Thyroid gland (tissue), 4 donors: ENCODE data around the gene OLAH. TPM values are rescaled to one million over a fixed set of nuclear protein-coding genes. Genes with fewer than 3 reads are reported as not detected.

Experiments
- DNase-seq, 2 donors: peaks; one replicate each; pipeline ENCODE4 v3.0.0-alpha.2; 2019
- H3K27ac ChIP-seq, 3 donors: fragments of 200-600 bp; sonication (generic); 1 replicate in 2 of 3; 2 replicates in 1 of 3; pipeline ENCODE4 v1.5.1; 2016 to 2019; ENCODE audit warnings: mild to moderate bottlenecking in 1 of 3, moderate library complexity in 1 of 3
- H3K27me3 ChIP-seq: fragments of 200-600 bp; sonication (generic); one replicate; pipeline ENCODE4 v1.5.1; 2019
- H3K36me3 ChIP-seq, 2 donors: fragments of 200-600 bp; sonication (generic); one replicate each; pipeline ENCODE4 v1.5.1; 2016 to 2019
- H3K4me1 ChIP-seq, 2 donors: fragments of 200-600 bp; sonication (generic); one replicate each; pipeline ENCODE4 v1.5.1; 2017 to 2019
- H3K4me3 ChIP-seq, 3 donors: fragments of 200-600 bp; sonication (generic); replicated peaks in 1 of 3; 1 replicate in 2 of 3; 2 replicates in 1 of 3; pipeline ENCODE4 v1.5.1; 2016; ENCODE audit warnings: mild to moderate bottlenecking in 1 of 3
- H3K9me3 ChIP-seq: fragments of 200-600 bp; sonication (generic); one replicate; pipeline ENCODE4 v1.5.1; 2017
- POLR2A ChIP-seq, 2 donors: fragments of 450-650 bp; IDR thresholded peaks; one replicate each; pipeline ENCODE4 v1.6.1; 2017; ENCODE audit warnings: antibody characterized with exemption in 2 of 2, mild to moderate bottlenecking in 2 of 2, moderate library complexity in 1 of 2
- WGBS, 2 donors: methylation state at CpG; one replicate each; pipeline ENCODE4 v1.1.5; 2017; 5-methylcytosine and 5-hydroxymethylcytosine counted together
- intact Hi-C: fragments of 100-400 bp; cut with DNase I; formaldehyde crosslinking; loops from one replicate; pipeline ENCODE4 v1.15.1; 2023
- total RNA-seq, 4 donors: library from RNA; depleted of rRNA; stranded (reverse); fragments of >200 nt; gene quantifications; one replicate each; pipeline ENCODE4 v1.2.3, GENCODE V29; 2016
- TF ChIP-seq, protein P1 (sequence below), 6 experiments: fragments of 200-600 bp in 3 of 6; fragments of 450-650 bp in 3 of 6; sonication (generic) in 3 of 6; IDR thresholded peaks; one replicate each; pipeline ENCODE4 v1.5.1; 2016 to 2019; ENCODE audit warnings: antibody characterized with exemption in 6 of 6, mild to moderate bottlenecking in 2 of 6, inconsistent platforms in 1 of 6, moderate library complexity in 1 of 6

Gene OLAH
- total RNA-seq, 4 donors from 2014 or later, result 4.8 TPM; not detected in 3

DNA sequence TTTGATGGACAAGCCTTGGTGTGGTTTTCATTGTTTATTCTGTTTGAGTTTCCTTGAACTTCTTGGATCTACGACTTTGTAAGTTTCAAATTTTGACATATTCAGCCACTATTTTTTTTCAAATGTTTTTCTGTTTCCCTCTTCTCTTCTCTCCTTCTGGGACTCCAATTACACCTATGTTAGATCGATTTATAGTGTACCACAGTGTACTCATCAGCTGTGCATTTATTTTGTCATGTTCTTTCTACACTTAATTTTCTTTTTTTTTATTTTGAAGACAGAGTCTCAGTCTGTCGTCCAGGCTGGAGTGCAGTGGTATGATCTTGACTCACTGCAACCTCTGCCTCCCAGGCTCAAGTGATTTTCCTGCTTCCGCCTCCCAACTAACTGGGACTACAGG, 16.2 kb downstream of the OLAH start:
- intact Hi-C loops, result no loop called here
- DNase-seq, result no peak
- H3K27me3 ChIP-seq, result no peaks in the 10 kb centered on the region
- 79 to 85% methylated on average over 4 of the region's 4 CpGs for WGBS, 2 donors
- no peak overlapping the region for H3K27ac ChIP-seq
- no peaks in the 10 kb centered on the region for H3K4me1 ChIP-seq
- H3K9me3 ChIP-seq, result no peaks in the 10 kb centered on the region
- H3K4me3 ChIP-seq, result no peak overlapping the region
- no peaks in the 10 kb centered on the region for H3K36me3 ChIP-seq
- no peak for TF ChIP-seq POLR2A (IDR thresholded peaks at IDR 0.05)
- TF ChIP-seq, protein P1, sequence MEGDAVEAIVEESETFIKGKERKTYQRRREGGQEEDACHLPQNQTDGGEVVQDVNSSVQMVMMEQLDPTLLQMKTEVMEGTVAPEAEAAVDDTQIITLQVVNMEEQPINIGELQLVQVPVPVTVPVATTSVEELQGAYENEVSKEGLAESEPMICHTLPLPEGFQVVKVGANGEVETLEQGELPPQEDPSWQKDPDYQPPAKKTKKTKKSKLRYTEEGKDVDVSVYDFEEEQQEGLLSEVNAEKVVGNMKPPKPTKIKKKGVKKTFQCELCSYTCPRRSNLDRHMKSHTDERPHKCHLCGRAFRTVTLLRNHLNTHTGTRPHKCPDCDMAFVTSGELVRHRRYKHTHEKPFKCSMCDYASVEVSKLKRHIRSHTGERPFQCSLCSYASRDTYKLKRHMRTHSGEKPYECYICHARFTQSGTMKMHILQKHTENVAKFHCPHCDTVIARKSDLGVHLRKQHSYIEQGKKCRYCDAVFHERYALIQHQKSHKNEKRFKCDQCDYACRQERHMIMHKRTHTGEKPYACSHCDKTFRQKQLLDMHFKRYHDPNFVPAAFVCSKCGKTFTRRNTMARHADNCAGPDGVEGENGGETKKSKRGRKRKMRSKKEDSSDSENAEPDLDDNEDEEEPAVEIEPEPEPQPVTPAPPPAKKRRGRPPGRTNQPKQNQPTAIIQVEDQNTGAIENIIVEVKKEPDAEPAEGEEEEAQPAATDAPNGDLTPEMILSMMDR (IDR thresholded peaks at IDR 0.05), result no peak

DNA sequence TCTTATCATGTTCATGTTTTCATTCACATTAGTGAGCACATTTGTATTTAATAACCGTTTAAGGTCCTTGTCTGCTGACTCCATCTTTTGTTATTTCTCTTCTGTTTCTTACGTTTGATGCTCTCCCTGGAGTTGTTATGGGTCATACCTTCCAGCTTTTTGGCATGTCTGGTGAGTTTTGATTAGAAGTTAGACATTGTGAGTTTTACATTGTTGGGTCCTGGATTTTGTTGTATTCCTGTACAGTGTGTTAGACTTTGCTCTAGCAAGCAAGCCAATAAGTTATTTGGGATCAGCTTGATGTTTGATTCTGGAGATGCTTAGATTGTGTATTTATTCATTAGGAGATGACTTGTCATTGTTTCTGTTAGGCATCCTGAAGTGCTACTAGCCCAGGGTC, 16.9 kb downstream of the OLAH start:
- intact Hi-C loops, result no loop called here
- Histone ChIP-seq H3K9me3 (no peaks in the 10 kb centered on the region), H3K27ac (no peak overlapping the region), H3K4me3 (no peak overlapping the region), H3K4me1 (no peaks in the 10 kb centered on the region), H3K27me3 (no peaks in the 10 kb centered on the region), H3K36me3 (no peaks in the 10 kb centered on the region)
- WGBS, 2 donors, result 89% methylated on average over 2 of the region's 2 CpGs
- TF ChIP-seq POLR2A (IDR thresholded peaks at IDR 0.05), result no peak
- no peak for DNase-seq

DNA sequence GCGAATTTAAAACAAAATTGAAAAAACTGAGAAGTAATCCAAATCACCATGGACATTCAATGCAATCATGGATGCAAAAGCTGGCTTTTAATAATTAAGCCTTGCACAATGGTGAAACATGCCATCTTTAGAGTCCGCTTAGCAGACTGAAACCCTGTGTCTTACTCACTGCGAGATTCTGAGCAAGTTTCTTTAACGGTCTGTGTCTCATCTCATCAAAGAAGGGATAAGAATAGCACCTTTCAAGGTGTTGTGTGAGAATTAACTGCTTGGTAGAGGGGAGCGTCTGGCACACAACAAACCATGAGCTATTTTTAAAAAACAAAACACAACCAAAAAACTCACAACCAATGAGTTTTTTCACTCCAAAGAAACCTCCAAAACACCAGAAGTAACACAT, 23.4 kb downstream of the OLAH start:
- TF ChIP-seq, protein P1 (IDR thresholded peaks at IDR 0.05), result no peak
- TF ChIP-seq POLR2A (IDR thresholded peaks at IDR 0.05), result no peak
- DNase-seq, result no peak
- WGBS, 2 donors, result 94% methylated on average over 5 of the region's 5 CpGs
- Histone ChIP-seq H3K4me1 (no peaks in the 10 kb centered on the region), H3K27me3 (no peaks in the 10 kb centered on the region), H3K4me3 (no peak overlapping the region), H3K27ac (no peak overlapping the region), H3K9me3 (no peaks in the 10 kb centered on the region), H3K36me3 (no peaks in the 10 kb centered on the region)
- intact Hi-C loops, result no loop called here

DNA sequence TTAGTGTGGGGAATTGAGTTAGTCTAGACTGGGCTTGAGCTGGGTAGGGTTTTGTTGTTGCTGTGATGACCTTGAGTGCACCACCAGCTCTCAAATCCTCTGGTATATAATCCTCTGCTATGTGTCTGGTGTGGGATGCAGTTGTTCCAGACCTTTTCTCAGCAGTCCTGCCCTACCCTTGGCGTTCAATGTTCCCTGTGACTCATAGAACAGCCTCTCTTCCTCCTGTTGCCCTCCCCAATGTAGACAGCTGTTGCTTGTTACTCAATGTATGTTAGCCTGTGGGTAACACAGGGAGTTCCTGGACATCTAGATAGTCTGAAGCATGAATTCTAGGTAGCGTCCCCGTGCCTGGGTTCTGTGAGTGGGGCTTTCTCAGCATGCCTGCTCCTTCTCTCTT, 25.1 kb downstream of the OLAH start:
- no peak overlapping the region for H3K27ac ChIP-seq
- intact Hi-C loops, result no loop called here
- no peaks in the 10 kb centered on the region for H3K36me3 ChIP-seq
- TF ChIP-seq, protein P1 (IDR thresholded peaks at IDR 0.05), result no peak
- TF ChIP-seq POLR2A (IDR thresholded peaks at IDR 0.05), result no peak
- no peaks in the 10 kb centered on the region for H3K4me1 ChIP-seq
- DNase-seq, result no peak
- no peak overlapping the region for H3K4me3 ChIP-seq
- no peaks in the 10 kb centered on the region for H3K9me3 ChIP-seq
- no peaks in the 10 kb centered on the region for H3K27me3 ChIP-seq
- WGBS, 2 donors, result 92 to 97% methylated on average over 3 of the region's 3 CpGs

DNA sequence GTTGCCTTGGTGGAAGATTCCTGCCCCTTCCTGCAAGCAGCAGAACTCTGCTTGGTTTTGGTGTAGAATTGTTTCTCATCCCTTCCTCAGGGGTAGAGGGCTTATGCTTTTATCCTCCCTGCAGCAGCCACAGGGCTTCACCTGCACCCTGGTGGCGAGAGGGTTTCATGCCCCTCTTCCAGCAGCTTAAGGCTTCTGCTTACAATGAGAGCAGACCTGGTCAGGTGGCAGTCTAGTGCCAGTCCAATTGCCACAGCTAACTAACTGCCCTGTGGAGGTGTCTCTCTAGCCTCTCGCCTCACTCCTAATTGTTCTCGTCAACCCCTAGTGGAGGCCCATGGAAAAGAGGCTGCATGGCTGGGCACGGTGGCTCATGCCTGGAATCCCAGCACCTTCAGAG, 25.5 kb downstream of the OLAH start:
- no peak overlapping the region for H3K27ac ChIP-seq
- DNase-seq, result no peak
- TF ChIP-seq POLR2A (IDR thresholded peaks at IDR 0.05), result no peak
- TF ChIP-seq, protein P1 (IDR thresholded peaks at IDR 0.05), result no peak
- intact Hi-C loops, result no loop called here
- no peaks in the 10 kb centered on the region for H3K36me3 ChIP-seq
- no peaks in the 10 kb centered on the region for H3K27me3 ChIP-seq
- no peaks in the 10 kb centered on the region for H3K4me1 ChIP-seq
- no peaks in the 10 kb centered on the region for H3K9me3 ChIP-seq
- 71 to 79% methylated on average over 3 to 4 of the region's 4 CpGs for WGBS, 2 donors
- H3K4me3 ChIP-seq, result no peak overlapping the region

DNA sequence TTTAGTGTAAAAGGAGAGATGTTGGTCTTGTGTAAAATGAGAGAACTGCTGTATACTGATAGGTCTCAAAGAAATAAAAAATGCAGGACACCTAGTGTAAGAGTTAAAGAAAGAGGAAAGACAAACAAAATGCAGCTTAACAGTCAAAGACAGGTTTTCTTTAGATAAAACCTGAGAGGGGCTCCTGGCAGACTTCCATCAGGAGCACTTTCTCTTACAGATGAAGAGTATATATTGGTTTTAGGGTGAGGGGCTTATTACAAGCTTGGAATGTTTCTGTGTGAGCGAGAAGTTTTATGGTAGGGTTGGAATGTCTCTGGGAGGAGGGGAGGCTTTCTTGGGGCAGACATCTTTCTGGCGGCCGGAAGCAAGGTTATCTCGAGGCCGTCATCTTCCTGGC, 28.6 kb downstream of the OLAH start:
- Histone ChIP-seq H3K27ac (no peak overlapping the region), H3K36me3 (no peaks in the 10 kb centered on the region), H3K9me3 (no peaks in the 10 kb centered on the region), H3K4me3 (no peak overlapping the region), H3K4me1 (no peaks in the 10 kb centered on the region), H3K27me3 (no peaks in the 10 kb centered on the region)
- TF ChIP-seq, protein P1 (IDR thresholded peaks at IDR 0.05), result no peak
- no peak for TF ChIP-seq POLR2A (IDR thresholded peaks at IDR 0.05)
- intact Hi-C loops, result no loop called here
- no peak for DNase-seq
- WGBS, 2 donors, result 84 to 95% methylated on average over 5 of the region's 5 CpGs
